ENCODE data around the gene PTOV1.

PTOV1 gene

GRCh38 chr19:49853852-49854377 lies 3.0 kb downstream of the PTOV1 start:
- H3K4me2 ChIP-seq: no peak overlapping the region
- H2AFZ ChIP-seq (ENCODE audit: low read depth): no peak overlapping the region
- TF ChIP-seq, protein P1, sequence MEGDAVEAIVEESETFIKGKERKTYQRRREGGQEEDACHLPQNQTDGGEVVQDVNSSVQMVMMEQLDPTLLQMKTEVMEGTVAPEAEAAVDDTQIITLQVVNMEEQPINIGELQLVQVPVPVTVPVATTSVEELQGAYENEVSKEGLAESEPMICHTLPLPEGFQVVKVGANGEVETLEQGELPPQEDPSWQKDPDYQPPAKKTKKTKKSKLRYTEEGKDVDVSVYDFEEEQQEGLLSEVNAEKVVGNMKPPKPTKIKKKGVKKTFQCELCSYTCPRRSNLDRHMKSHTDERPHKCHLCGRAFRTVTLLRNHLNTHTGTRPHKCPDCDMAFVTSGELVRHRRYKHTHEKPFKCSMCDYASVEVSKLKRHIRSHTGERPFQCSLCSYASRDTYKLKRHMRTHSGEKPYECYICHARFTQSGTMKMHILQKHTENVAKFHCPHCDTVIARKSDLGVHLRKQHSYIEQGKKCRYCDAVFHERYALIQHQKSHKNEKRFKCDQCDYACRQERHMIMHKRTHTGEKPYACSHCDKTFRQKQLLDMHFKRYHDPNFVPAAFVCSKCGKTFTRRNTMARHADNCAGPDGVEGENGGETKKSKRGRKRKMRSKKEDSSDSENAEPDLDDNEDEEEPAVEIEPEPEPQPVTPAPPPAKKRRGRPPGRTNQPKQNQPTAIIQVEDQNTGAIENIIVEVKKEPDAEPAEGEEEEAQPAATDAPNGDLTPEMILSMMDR (conservative IDR thresholded peaks at IDR 0.05; ENCODE audit: low read depth, low read length): no peak
- no peaks in the 10 kb centered on the region for H3K27me3 ChIP-seq (ENCODE audit: insufficient read depth, low read depth)
- peaks cover 25% of the 10 kb centered on the region for H3K4me1 ChIP-seq (ENCODE audit: low read depth, poor library complexity, severe bottlenecking)
- no peak overlapping the region for H3K9ac ChIP-seq
- H4K20me1 ChIP-seq (ENCODE audit: insufficient read depth): no peaks in the 10 kb centered on the region
- H3K27ac ChIP-seq: no peak overlapping the region
- H3K4me3 ChIP-seq (IDR thresholded peaks at IDR 0.05; ENCODE audit: insufficient read depth, low read depth, low read length): no peak overlapping the region
- H3K79me2 ChIP-seq (ENCODE audit: insufficient read depth, low read depth): peaks cover 35% of the 10 kb centered on the region
- no peaks in the 10 kb centered on the region for H3K36me3 ChIP-seq (ENCODE audit: insufficient read depth)

DNA sequence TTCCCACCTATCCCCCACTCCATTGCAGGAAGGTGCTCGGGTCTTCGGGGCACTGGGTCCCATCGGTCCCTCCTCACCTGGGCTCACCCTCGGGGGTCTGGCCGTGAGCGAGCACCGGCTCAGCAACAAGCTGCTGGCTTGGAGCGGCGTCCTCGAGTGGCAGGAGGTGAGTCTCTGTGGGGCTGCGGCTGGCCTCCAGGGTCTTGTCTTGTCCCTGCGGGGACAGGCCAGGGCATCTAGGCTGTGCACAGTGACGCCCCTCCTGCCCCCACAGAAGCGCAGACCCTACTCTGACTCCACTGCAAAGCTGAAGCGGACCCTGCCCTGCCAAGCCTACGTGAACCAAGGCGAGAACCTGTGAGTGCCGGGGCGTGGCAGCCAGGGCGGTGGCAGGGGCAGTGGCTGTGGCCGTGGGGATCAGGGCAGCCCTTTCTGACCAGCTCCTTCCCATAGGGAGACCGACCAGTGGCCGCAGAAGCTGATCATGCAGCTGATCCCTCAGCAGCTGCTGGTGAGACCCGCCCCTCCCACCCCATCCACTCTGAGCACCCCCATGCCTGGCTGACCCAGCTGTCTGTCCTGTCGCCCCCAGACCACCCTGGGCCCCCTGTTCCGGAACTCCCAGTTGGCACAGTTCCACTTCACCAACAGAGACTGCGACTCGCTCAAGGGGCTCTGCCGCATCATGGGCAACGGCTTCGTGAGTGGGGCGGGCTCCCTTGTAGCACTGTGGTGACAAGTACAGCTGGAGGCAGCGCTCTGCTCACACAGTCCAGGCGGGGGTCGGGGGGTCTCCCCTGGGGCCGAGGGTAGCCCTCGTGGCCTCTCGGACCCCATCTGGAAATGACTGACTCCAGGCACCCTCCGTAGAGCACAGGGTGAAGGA lies 3.7 kb downstream of the PTOV1 start:
- H3K79me2 ChIP-seq (ENCODE audit: insufficient read depth, low read depth): peaks cover 35% of the 10 kb centered on the region
- no peaks in the 10 kb centered on the region for H3K27me3 ChIP-seq (ENCODE audit: insufficient read depth, low read depth)
- H3K4me1 ChIP-seq (ENCODE audit: low read depth, poor library complexity, severe bottlenecking): peaks cover 18% of the 10 kb centered on the region
- H3K27ac ChIP-seq: no peak overlapping the region
- H3K4me3 ChIP-seq (IDR thresholded peaks at IDR 0.05; ENCODE audit: insufficient read depth, low read depth, low read length): no peak overlapping the region
- H3K4me2 ChIP-seq: no peak overlapping the region
- TF ChIP-seq, protein P1 (conservative IDR thresholded peaks at IDR 0.05; ENCODE audit: low read depth, low read length): no peak
- H4K20me1 ChIP-seq (ENCODE audit: insufficient read depth): no peaks in the 10 kb centered on the region
- no peaks in the 10 kb centered on the region for H3K36me3 ChIP-seq (ENCODE audit: insufficient read depth)
- H2AFZ ChIP-seq (ENCODE audit: low read depth): no peak overlapping the region
- no peak overlapping the region for H3K9ac ChIP-seq

DNA sequence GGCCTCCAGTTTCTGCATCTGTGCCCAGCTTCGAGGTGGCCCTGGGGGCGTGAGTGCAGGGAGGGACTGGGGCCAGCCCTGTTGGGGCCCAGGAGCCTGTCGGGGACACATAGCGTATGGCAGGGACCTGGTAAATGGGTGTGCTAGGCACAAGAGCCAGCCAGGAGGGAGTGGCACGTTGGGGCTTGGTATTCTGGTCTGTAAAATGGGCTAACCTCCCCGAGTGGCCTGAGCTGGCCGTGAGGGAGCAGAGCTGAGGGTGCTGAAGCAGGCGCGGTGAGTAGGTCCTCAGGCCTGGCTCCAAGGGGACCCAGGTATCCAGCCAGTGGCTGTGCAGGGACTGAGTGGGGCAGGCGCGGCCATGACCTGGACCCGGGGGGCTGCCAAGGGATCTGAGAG lies 4.3 kb downstream of the PTOV1 start:
- H4K20me1 ChIP-seq (ENCODE audit: insufficient read depth): no peaks in the 10 kb centered on the region
- no peaks in the 10 kb centered on the region for H3K36me3 ChIP-seq (ENCODE audit: insufficient read depth)

DNA sequence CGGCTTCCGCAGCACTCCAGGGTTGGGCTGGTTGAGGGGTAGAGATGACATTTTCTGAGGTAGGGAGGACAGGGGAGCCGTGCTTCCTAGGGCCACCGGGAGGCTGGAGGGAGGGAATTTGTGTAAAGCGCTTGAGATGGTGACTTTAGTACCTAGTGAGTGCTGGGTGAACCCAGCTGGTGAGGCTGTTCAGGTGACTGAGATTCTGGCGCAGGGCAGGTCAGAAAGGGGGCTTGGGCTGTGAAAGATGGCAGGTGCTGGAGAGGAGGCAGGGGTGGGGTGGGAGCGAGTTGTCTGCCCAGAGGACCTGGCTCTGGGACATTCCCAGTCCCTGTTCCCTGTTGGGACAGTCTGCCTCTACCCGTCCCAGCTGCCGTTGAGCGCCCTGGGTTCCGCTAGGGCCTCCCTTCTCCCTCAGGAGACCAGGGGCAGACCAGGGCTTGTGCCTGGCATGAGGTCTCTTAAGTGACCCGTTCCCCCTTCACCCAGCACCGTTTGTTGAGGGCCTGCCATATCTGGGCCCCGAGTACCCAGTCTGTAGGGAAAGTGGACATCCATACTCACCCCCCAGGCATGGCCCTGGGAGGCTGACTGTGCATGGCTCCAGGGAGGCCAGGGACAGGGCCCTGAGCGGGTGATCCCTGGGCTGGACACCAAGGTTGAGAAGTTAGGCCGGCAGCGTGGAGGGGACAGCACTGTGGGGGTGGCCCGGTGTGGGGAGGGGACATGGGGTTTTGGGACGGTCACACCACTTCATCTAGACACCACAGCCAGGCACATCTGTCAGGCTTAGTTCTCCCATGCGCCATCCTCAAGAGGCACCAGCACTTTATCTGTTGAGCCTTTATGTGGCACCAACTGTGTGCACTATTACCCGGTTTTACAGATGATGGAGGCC lies 5.0 kb downstream of the PTOV1 start:
- H3K27ac ChIP-seq: no peak overlapping the region
- no peak overlapping the region for H2AFZ ChIP-seq (ENCODE audit: low read depth)
- TF ChIP-seq, protein P1 (conservative IDR thresholded peaks at IDR 0.05; ENCODE audit: low read depth, low read length): no peak
- no peaks in the 10 kb centered on the region for H3K27me3 ChIP-seq (ENCODE audit: insufficient read depth, low read depth)
- H3K4me3 ChIP-seq (IDR thresholded peaks at IDR 0.05; ENCODE audit: insufficient read depth, low read depth, low read length): no peak overlapping the region
- H3K36me3 ChIP-seq (ENCODE audit: insufficient read depth): no peaks in the 10 kb centered on the region
- H3K4me1 ChIP-seq (ENCODE audit: low read depth, poor library complexity, severe bottlenecking): peaks cover 11% of the 10 kb centered on the region
- no peaks in the 10 kb centered on the region for H4K20me1 ChIP-seq (ENCODE audit: insufficient read depth)
- no peak overlapping the region for H3K4me2 ChIP-seq
- H3K9ac ChIP-seq: no peak overlapping the region
- peaks cover 29% of the 10 kb centered on the region for H3K79me2 ChIP-seq (ENCODE audit: insufficient read depth, low read depth)

More for the DNA sequence above, 4.3 kb downstream of the PTOV1 start:
- no peaks in the 10 kb centered on the region for H3K27me3 ChIP-seq (ENCODE audit: insufficient read depth, low read depth)
- peaks cover 11% of the 10 kb centered on the region for H3K4me1 ChIP-seq (ENCODE audit: low read depth, poor library complexity, severe bottlenecking)
- H3K9ac ChIP-seq: no peak overlapping the region
- no peak overlapping the region for H3K4me3 ChIP-seq (IDR thresholded peaks at IDR 0.05; ENCODE audit: insufficient read depth, low read depth, low read length)
- no peak overlapping the region for H2AFZ ChIP-seq (ENCODE audit: low read depth)
- no peak overlapping the region for H3K4me2 ChIP-seq
- H3K27ac ChIP-seq: no peak overlapping the region
- peaks cover 29% of the 10 kb centered on the region for H3K79me2 ChIP-seq (ENCODE audit: insufficient read depth, low read depth)
- TF ChIP-seq, protein P1 (conservative IDR thresholded peaks at IDR 0.05; ENCODE audit: low read depth, low read length): no peak
